ENCODE measurements around the gene STAP2.

STAP2 gene, protein sequence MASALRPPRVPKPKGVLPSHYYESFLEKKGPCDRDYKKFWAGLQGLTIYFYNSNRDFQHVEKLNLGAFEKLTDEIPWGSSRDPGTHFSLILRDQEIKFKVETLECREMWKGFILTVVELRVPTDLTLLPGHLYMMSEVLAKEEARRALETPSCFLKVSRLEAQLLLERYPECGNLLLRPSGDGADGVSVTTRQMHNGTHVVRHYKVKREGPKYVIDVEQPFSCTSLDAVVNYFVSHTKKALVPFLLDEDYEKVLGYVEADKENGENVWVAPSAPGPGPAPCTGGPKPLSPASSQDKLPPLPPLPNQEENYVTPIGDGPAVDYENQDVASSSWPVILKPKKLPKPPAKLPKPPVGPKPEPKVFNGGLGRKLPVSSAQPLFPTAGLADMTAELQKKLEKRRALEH

DNA sequence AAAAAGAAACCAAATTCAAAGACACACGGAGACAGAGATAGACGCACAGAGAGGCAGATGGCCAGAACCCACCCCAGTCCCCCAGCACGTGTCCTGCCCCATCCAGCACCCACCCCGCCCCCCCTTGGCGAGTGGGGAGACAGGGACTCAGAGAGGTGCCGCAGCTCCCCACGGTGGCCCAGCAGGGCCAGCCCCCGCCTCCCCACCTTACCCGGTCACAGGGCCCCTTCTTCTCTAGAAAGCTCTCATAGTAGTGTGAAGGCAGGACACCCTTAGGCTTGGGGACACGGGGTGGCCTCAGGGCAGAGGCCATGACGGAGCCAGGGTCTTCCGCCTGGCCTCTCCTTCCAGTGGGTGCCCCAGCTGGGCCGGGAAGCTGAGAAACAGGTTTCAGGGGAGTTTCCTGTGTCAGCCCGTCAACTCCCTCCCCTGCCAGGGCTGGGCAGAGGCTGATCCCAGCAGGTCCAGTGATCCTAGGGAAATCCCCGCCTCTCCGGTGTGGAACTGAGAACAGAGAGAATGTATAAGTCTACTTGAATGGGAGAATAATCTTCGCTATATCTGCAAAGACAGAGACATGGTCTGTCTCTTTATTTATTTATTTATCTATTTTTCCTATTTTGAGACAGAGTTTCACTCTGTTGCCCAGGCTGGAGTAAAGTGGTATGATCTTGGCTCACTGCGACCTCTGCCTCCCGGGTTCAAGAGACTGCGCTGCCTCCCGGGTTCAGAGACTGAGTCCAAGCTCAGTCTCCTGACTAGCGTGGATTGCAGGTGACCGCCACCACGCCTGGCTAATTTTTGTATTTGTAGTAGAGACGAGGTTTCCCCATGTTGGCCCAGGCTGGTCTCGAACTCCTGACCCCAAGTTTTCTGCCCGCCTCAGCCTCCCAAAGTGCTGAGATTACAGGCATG is at the start of gene STAP2:
TSS of gene STAP2 (minus strand) at position 387 of the 915 bp plus-strand sequence. CDS start at position 313, 74 bp downstream.
- no peak for DNase-seq (ENCODE audit: low read depth in 2 of 2)

GRCh38 chr19:4386041-4386782 is 47.6 kb upstream of the STAP2 start:
- DNase-seq (ENCODE audit: low read depth in 2 of 2), result no peak

- DNase-seq (ENCODE audit: low read depth in 2 of 2), result no peak
Observed at GRCh38 chr19:4385291-4386040, 46.8 kb upstream of the STAP2 start.

GRCh38 chr19:4380254-4380727 is 41.7 kb upstream of the STAP2 start:
- no peak for DNase-seq (ENCODE audit: low read depth in 2 of 2)

DNA sequence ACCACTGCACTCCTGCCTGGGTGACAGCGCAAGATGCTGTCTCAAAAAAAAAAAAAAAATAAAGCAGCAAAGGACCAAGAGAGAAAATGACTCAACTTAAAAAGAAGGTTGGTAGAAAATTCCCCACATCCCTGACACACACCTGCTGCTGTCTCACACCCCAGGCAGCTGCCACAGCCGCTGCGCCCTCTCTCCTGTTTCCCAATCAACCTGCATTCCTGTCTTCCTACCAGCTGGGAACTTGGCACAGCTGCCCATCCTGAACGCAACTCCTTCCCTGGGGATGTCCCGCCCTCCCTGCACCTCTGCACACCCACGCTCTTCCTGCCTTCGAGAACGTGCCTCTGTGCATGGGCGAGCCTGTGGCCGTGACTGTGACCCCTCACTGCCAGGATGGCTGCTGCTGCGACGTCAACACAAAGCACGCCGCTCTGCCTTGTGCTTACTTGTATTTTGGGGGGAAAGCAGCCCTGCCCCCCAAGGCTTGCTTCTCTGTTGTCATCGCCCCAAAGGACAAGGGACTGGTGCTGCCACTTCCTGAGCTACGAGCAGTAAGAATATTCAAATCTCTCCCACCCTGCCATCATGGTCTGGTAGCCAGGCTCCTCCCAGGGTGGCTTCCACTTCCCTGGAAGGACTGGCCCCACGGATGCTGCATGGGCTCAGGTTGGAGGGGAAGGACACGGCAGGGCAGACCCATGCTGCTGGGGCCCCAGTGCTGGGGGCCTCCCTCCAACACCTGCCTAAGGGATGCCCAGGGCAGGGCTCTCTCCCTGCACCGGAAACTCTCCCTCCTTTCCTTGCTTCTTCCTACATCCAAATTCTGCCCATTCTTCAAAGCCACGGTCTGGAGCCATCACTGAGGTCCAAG is 41.0 kb upstream of the STAP2 start:
- no peak for DNase-seq (ENCODE audit: low read depth in 2 of 2)

GRCh38 chr19:4378886-4379285 is 40.3 kb upstream of the STAP2 start:
- DNase-seq (ENCODE audit: low read depth in 2 of 2), result no peak

- no peak for DNase-seq (ENCODE audit: low read depth in 2 of 2)
Observed at GRCh38 chr19:4376991-4377781, 38.6 kb upstream of the STAP2 start.

DNA sequence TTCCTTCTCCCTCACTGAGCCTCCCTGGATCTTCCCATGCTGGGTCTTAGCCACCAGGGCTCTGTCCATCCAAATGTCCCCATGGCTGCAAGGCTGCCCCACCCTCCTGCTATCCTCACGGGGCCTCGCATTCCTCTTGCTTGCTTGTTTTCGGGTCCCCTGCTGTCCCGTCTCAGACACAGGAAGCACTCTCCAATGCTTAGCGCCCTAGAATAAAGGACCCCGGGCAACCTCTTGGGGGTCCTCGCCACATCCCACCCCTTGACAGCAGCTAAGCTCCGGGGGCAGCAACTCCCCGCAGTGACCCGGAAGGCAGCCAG is 38.0 kb upstream of the STAP2 start:
- DNase-seq (ENCODE audit: low read depth in 2 of 2), result no peak

GRCh38 chr19:4376028-4376670 is 37.5 kb upstream of the STAP2 start:
- no peak for DNase-seq (ENCODE audit: low read depth in 2 of 2)

- no peak for DNase-seq (ENCODE audit: low read depth in 2 of 2)
Observed at GRCh38 chr19:4375164-4376027, 36.8 kb upstream of the STAP2 start.

- DNase-seq (ENCODE audit: low read depth in 2 of 2), result no peak
Observed at GRCh38 chr19:4374498-4375163, 36.0 kb upstream of the STAP2 start.

GRCh38 chr19:4373601-4374497 is 35.2 kb upstream of the STAP2 start:
- no peak for DNase-seq (ENCODE audit: low read depth in 2 of 2)

DNA sequence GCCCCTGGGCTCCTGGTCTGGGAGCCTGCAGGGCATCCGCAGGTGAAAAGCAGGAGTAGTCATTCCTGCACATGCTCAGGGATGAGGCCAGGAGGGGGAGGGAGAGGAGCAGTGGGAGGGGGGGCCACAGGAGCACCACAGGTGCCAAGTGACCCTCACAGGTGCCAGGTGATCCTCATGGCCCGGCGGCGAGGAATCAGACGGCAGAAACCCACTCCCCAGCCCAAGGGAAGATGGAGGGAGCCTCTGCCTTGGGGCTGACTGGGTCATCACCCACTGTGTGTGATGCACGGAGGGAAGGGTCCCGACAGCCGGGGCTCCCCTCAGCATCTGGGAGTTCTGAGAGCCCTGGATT is 34.4 kb upstream of the STAP2 start:
- no peak for DNase-seq (ENCODE audit: low read depth in 2 of 2)

GRCh38 chr19:4372165-4373012 is 33.8 kb upstream of the STAP2 start:
- DNase-seq (ENCODE audit: low read depth in 2 of 2), result no peak

Data from stimulated activated CD4-positive, alpha-beta T cell treated with anti-CD3 and anti-CD28 coated beads, Interleukin-1b, Interleukin-23, amount 100 ng/mL, for 1 hour (primary cell).